NCI-H1436 treated with DMSO at 0.1 percent for 48 hours (cell line): ENCODE results near the gene BICC1.

ENCODE experiments used
- DNase-seq: peaks from one replicate; lab custom pipeline; 2025; lab: John Stamatoyannopoulos, UW

The BICC1 gene

DNA sequence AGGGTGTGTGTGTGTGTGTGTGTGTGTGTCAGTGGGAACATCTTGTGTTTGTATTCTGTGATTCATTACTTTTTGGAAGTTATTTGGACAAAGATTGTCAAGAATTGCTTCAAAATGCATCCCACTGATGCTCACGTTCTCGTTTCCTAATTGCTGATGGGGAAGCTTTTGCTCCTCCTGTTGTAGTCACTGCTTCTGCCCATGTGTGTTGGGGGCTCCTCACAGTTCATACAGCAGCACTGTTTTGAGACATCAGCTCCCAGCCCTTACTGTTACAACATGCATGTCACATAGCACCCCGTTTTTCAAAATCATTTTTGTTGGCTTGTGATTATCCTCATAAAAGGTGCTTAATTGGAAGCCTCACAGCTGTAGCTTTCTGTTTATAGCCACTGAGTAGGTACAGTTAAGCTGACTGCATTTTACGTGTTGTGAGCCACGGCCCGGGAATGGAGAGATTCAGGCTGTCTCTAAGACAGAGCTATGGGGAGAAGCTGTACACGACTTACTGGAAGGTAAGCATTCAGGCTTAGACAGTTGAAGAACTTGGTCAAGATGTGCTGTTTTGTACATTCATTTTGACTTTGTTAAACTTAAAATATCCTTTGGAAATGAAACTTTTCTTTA is 87.4 kb downstream of the BICC1 start:
- no peak for DNase-seq

GRCh38 chr10:58608351-58608750 is 95.7 kb downstream of the BICC1 start:
- no peak for DNase-seq

DNA sequence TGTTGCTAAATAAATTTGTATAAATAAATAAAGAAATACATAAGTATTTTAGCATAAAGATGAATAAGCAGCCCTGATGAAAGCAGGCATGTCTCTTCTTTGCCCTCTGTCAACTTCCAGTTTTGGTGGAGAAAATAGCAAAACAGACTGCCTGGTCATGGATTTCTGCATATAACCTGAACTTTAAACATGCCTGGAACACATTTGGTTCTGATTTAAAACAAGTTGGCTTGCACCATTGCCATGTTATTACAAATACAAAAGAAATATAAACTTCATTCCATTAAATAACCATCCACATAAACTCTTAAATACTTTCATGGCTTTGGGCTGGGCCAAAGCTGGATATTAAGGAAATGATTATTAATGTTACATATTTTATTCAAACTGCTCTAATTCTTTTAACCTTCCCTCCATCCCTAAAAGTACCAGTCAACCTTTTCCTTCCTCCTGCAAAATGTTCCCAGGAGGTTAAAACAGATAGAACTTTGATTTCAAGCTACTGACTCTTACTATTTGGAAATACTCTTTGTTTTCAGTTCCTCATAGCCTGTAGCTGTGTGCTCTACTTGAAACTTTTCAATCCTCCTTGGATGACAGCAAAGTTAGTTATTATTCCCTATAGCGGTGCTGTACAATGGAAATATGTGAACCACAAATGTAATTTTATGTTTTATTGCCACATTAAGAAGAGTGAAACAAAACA is 96.3 kb downstream of the BICC1 start:
- no peak for DNase-seq

GRCh38 chr10:58609532-58610150 is 97.0 kb downstream of the BICC1 start:
- DNase-seq: no peak

DNA sequence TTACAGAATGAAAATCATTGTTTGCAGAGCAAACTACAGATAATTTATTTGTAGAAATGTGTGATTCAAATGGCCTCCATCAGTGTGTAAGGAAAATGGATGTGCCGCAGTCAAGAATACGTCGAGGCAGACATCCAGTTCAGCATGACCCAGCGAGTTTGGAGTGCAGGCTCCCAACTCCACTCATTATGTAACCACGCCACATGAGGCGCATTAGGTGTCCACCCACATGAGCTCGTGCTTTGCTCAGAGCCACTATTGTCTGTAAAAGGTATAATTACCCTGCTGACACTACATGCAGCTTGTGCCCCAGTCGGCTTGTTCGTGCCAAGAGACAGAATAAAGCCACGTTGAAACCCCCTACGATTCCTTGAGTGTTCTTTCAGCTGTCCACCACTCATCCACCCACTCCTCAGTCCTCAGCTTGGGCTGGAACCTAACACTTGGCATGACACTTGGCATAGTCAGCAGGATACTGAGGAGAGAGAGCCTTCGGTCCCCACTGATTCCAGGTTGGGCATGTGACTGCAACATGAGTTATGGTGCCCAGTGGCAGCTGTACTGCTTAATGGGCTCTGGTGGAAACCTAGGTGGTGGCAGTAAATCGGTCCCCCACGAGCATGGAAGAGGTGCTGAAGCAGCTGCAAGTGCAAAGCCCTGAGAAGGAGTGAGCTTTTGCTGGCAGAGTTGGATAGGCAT is 102.7 kb downstream of the BICC1 start:
- DNase-seq: no peak

GRCh38 chr10:58618158-58618676 is 105.5 kb downstream of the BICC1 start:
- DNase-seq: no peak

DNA sequence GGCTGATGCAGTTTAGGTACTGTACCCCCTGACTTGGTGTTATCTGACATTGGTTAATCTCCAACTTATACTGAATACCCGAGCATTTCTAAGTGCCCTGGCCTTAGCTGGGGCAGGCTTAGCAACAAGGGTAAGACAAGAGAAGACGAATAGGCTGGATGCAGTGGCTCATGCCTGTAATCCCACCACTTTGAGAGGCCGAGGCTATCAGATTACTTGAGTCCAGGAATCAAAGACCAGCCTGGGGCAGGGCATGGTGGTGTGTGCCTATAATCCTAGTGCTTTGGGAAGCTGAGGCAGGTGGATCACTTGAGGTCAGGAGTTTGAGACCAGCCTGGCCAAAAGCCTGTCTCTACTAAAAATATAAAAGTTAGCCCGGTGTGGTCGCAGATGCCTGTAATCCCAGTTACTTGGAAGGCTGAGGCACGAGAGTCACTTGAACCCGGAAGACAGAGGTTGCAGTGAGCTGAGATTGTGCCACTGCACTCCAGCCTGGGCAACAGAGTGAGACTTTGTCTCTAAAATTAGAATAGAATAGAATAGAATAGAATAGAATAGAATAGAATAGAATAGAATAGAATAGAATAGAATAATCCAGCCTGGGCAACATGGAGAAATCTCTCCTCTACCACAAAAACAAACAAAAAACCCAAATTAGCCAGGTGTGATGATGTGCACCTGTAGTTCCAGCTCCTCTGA is 108.9 kb downstream of the BICC1 start:
- no peak for DNase-seq

- DNase-seq: no peak
Measured at GRCh38 chr10:58622246-58622645, 109.6 kb downstream of the BICC1 start.

DNA sequence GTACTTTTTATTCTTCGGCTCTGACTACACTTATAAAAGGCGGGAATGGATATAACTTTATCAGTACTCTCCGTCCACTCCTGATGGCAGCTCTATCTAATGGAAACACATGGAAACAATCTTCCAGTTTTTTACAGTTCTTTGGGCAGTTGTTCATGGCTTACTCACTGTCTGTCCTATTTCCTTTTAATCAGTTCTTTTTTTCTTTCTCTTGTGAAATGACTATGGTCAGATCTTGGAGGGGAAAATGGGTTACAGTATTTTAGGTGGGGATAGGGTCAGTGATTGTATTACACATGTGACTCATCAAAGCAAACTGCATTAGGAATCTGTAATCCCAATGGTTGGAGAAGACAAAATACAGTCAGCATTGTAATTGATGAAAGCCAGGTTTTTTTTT is 112.4 kb downstream of the BICC1 start:
- DNase-seq: no peak

- no peak for DNase-seq
Measured at GRCh38 chr10:58627392-58627791, 114.7 kb downstream of the BICC1 start.

DNA sequence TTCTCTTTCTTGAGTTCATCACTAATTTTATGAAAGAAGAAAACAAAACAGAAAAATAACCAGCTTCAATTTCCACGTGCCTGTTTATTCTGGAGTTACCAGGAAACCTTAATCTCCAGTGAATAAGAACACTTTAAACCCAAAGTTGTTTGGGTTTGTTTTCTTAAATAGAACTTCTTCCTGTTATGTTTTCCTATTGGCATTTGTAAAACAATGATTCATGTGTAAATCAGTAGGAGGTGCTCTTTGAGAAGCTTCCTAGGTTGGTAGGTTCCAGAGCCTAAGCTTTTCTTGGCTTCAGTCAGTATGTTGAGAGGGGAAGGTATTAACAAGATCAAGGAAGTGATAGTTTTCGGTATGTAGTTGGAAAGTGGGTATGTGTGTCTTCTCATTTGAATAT is 119.0 kb downstream of the BICC1 start:
- DNase-seq: no peak

DNA sequence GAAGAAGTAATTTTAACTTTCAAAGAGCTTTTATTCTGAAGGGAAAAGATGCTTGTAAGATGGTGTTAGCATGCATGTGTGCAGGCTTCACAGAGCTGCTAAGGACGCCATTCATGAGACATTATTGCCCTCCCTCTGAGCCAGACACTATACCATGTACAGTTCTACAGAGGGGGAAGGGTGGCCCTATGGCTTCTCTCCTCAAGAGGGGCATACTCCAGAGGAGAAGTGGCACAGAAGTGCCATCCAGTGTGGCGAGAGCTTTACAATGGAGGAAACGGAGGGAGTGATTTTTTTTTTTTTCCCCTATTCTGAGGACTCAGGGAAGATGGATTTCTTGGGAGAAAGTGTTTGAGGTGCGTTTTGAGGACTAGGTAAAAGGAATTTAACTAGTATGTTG is 119.5 kb downstream of the BICC1 start:
- DNase-seq: no peak

- DNase-seq: no peak
Measured at GRCh38 chr10:58637352-58637751, 124.7 kb downstream of the BICC1 start.

GRCh38 chr10:58638388-58638787 is 125.7 kb downstream of the BICC1 start:
- no peak for DNase-seq

DNA sequence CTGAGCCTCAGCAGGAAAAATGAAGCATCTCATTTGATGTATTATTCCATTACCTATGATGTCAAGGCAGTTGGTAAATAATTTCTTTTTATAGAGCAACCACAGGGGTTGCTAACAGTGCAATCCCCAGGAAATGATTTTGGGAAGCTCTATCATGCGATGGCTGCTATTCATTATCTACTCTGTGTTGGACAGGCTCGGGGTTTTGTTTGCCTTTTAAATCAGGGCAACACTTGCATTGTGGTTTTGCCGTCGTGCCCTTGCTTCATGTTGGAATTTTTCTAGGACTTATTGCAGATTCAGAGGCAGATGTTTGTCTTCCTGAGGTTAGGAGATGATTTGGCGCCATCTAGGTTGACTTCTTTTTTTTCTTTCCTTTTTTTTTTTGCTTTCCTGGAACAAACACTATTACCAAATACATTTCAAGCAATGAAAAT is 128.4 kb downstream of the BICC1 start:
- DNase-seq: no peak

DNA sequence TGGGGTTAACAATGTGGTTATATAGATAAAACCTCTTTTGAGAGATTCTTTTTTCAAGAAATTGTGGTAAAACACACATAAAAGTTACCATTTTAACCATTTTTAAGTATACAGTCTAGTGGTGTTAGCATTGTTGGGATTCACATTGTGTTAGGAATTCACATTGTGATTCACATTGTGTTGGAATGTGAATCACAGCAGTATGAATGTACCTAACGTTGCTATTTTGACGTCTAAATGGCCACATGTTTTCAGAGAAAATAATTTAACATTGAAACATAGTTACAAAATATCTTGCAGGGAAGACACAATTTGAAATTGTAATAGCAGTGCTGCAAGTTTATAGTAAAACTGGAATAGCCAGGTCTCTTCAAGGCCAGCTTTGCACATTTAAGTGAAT is 129.0 kb downstream of the BICC1 start:
- no peak for DNase-seq

- no peak for DNase-seq
Measured at GRCh38 chr10:58642283-58642682, 129.6 kb downstream of the BICC1 start.

DNA sequence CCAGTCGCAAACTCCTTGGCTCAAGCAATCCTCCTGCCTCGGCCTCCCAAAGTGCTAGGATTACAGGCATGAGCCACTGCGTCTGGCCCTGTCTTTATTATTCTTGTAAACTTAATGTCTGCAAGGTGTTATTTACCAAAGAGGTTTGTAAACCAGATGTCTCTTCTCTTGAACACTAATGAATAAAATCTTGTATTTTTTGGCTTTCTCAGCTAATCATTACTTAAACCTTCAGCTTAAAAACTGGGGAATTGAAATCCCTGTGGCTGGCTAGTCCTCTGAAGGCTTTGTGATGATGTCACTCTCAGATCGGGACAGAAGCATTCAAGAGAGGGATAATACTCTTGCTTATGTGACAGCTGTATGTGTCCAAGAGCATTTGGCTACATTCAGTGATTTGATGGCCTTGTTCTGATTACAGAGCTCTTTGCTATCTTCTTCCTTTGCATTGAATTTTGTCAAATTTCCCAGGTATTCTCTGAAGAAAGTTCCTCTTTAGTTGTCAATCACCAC is 130.3 kb downstream of the BICC1 start:
- DNase-seq: no peak

DNA sequence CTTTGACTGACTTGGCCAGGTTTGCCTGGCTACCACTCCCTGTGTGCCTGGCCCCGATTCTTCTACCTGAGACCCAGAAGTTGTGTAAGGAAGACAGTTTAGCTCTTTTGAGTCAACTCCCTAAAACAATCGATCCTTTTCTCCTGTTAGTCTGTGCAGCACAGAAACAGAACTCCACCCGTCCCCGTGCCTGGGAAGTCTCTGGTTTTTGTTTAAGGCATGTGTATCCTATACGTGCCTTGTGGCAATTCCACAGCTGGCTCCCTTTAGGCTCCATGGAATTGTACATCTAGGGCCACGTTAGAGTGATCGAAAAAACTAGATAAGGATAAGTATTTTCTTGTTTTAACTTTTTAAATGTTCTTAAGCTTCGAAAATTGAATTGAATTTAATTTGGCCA is 131.6 kb downstream of the BICC1 start:
- no peak for DNase-seq

GRCh38 chr10:58645416-58646146 is 132.9 kb downstream of the BICC1 start:
- DNase-seq: no peak
